ENCODE data around the gene ELAC1. TPM values are rescaled to one million over a fixed set of nuclear protein-coding genes. Genes with fewer than 3 reads are reported as not detected.

The ELAC1 gene
- total RNA-seq, 4 donors from 2014 or later = 1.6 to 13.7 (median 4.0) TPM

GRCh38 chr18:50986360-50987087 lies 18.7 kb downstream of the ELAC1 start:
- DNase-seq = peak; percentile 12 to 32
- in situ Hi-C loops (cut with MboI; ENCODE audit: low sequenced_read_pairs in 4 of 4) (no loop called here), intact Hi-C loops (cut with DNase I; ENCODE audit: low total_unique reads) (no loop called here)
- no peaks in the 10 kb centered on the region for H3K27me3 ChIP-seq
- H3K4me3 ChIP-seq = no peak overlapping the region
- ATAC-seq = peak; percentile 67 to 85
- peaks cover 4 to 7% of the 10 kb centered on the region in 2 donors for H3K36me3 ChIP-seq
- H3K27ac ChIP-seq = peak overlapping the region; percentile 36 to 56 (median 51)
- peaks cover 19 to 30% of the 10 kb centered on the region in 2 donors for H3K4me1 ChIP-seq
- TF ChIP-seq CTCF (IDR thresholded peaks at IDR 0.05 in 4 of 5, conservative IDR thresholded peaks at IDR 0.05 in 1 of 5) (no peak), POLR2A (IDR thresholded peaks at IDR 0.05) (no peak)
- no peaks in the 10 kb centered on the region for H3K9me3 ChIP-seq

- in situ Hi-C loops (cut with MboI; ENCODE audit: low sequenced_read_pairs in 4 of 4) (no loop called here), intact Hi-C loops (cut with DNase I; ENCODE audit: low total_unique reads) (no loop called here)
- H3K4me1 ChIP-seq = peaks cover 23 to 30% of the 10 kb centered on the region in 2 donors
- no peaks in the 10 kb centered on the region for H3K27me3 ChIP-seq
- peaks cover 4 to 7% of the 10 kb centered on the region in 2 donors for H3K36me3 ChIP-seq
- TF ChIP-seq POLR2A (IDR thresholded peaks at IDR 0.05) (no peak), CTCF (IDR thresholded peaks at IDR 0.05 in 4 of 5, conservative IDR thresholded peaks at IDR 0.05 in 1 of 5) (no peak)
- DNase-seq = no peak
- H3K9me3 ChIP-seq = no peaks in the 10 kb centered on the region
- H3K27ac ChIP-seq = peak overlapping the region; percentile 36 to 56 (median 51)
- no peak for ATAC-seq
- no peak overlapping the region for H3K4me3 ChIP-seq
These were observed 19.4 kb downstream of the ELAC1 start for GRCh38 chr18:50987261-50987660.

GRCh38 chr18:50989711-50990110 lies 21.9 kb downstream of the ELAC1 start:
- DNase-seq (no peak), ATAC-seq (peak in 1 of 2 donors; percentile 67)
- H3K4me1 ChIP-seq = peaks cover 32 to 39% of the 10 kb centered on the region in 2 donors
- TF ChIP-seq POLR2A (IDR thresholded peaks at IDR 0.05) (no peak), CTCF (IDR thresholded peaks at IDR 0.05 in 4 of 5, conservative IDR thresholded peaks at IDR 0.05 in 1 of 5) (no peak)
- intact Hi-C loops (cut with DNase I; ENCODE audit: low total_unique reads) = loop anchor here (10.0 kb wide), 1 partner anchor 55 kb away; no protein-coding TSS in a partner anchor
- H3K27me3 ChIP-seq = no peaks in the 10 kb centered on the region
- no peaks in the 10 kb centered on the region for H3K36me3 ChIP-seq
- no peaks in the 10 kb centered on the region for H3K9me3 ChIP-seq
- peak overlapping the region in 2 of 4 donors; percentile 22 to 56 for H3K27ac ChIP-seq
- H3K4me3 ChIP-seq = no peak overlapping the region
- in situ Hi-C loops (cut with MboI; ENCODE audit: low sequenced_read_pairs in 4 of 4) = no loop called here

GRCh38 chr18:50992351-50992762 lies 24.5 kb downstream of the ELAC1 start:
- intact Hi-C loops (cut with DNase I; ENCODE audit: low total_unique reads) (loop anchor here (10.0 kb wide), 1 partner anchor 58 kb away; no protein-coding TSS in a partner anchor), in situ Hi-C loops (cut with MboI; ENCODE audit: low sequenced_read_pairs in 4 of 4) (no loop called here)
- ATAC-seq (no peak), DNase-seq (no peak)
- no peaks in the 10 kb centered on the region for H3K9me3 ChIP-seq
- TF ChIP-seq POLR2A (IDR thresholded peaks at IDR 0.05) = no peak
- no peak for TF ChIP-seq CTCF (IDR thresholded peaks at IDR 0.05 in 4 of 5, conservative IDR thresholded peaks at IDR 0.05 in 1 of 5)
- peaks cover 17 to 34% of the 10 kb centered on the region in 2 donors for H3K4me1 ChIP-seq
- peak overlapping the region in 1 of 4 donors; percentile 20 for H3K27ac ChIP-seq
- no peak overlapping the region for H3K4me3 ChIP-seq
- no peaks in the 10 kb centered on the region for H3K36me3 ChIP-seq
- no peaks in the 10 kb centered on the region for H3K27me3 ChIP-seq
